Measurements from ENCODE around the gene DUSP16.
"Not testable (repeated sequence)": the region's sequence is repeated elsewhere in the genome, so short reads cannot be mapped to it uniquely, and the experiment has no call there.

The DUSP16 gene

DNA sequence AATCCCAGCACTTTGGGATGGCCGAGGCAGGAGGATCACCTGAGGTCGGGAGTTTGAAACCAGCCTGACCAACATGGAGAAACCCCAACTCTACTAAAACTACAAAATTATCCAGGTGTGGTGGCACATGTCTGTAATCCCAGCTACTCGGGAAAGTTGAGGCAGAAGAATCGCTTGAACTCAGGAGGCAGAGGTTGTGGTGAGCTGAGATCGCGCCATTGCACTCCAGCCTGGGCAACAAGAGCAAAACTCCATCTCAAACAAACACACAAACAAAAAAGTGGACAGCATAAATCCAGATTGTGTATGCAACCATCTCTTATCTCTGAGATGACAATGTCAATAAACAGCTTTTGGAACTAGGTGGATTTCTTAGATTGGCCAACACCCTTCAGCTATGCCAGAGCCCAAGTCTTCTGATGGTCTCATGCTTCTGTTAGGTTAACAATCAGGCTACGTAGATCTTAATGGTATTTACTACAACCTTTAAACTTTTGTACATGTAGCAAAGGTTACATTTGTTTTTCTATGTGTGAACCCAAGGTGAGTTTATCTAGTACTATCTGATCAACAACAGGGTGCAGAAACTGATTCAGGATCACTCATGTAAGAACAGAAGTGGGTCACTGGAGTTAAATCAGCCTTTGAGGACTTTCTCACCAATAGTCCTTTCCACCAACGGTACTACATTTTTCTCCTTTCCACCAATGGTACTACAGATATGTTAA lies 73.7 kb downstream of the DUSP16 start:
- DNase-seq, result no peak

DNA sequence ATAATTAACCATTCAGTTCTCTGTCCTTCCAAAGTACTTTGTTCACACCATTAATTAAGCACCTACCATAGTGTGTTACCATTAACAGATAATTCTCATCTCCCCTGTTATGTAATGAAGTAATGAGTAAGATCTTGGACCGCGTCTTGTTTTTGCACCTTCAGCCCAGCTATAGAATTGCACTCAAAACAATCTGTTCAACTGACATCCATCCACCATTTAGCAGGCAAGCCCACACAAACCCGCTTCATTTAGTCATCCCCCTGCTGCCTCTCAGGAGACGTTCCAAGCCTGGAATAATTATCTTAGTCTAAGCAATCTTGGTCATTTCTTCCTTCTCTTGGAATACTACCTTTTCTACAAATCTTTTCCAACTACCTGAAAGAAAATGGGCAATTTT lies 74.4 kb downstream of the DUSP16 start:
- DNase-seq, result no peak

DNA sequence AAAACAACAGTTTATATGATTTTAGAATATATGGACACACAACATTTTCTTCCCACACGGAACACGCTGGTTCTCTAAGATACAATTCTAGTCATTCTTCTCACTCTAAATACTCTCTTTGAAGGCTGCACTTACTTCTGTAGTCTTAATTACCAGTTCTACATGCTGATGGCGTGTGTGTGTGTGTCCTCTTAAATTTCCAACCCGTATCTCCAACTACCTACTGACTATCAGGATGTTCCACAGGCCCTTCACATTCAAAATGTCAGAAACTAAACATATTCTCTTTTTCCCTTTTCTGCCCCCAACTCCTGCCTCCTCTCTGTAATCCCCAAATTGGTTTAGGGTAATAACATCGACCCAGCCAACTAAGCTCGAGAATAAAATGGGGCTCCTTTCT lies 75.2 kb downstream of the DUSP16 start:
- no peak for DNase-seq

DNA sequence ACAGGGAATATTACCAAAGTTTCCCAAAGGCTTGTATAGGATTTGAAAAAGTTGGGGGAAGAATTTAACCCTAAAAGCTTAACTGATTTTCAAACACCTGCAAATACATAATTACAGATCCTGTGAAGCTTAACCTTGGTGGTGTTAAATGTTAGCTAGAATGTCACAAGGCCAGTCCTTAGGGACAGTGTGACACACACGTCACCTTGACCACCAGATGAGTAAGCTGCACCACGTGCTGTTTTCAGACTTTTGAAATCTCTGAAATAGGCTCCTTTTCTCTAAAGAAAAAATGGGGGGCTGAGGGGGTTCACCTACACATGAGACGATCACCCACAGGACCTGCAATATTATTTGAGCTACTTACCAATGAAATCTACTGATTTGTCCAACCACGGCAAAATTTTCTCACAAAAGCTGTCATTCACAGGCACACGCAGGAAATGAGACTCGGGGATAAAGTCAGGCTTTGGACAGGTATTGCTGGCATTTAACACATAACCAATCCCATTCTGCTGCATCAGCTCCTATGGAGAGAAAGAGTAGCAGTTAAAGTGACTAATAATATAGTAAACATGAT lies 75.9 kb downstream of the DUSP16 start:
- DNase-seq, result no peak

DNA sequence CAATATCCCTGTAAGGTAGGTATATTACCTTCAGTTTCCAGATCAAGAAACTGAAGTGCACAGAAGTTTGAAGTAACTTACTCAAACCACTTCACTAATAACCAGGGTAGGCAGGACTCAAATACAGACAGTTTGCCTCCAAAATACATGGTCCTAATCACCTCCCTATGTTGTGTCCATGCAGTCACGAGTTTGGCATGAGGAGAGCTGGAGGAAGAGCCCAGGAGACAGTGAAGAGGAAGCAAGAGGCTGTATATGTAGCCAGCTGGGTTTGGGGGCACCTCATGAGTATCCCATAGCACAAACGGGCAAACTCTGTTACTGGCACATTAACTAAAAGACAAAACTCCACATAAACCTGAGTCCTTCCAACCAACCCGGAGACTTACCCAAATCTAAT lies 79.2 kb downstream of the DUSP16 start:
- no peak for DNase-seq

DNA sequence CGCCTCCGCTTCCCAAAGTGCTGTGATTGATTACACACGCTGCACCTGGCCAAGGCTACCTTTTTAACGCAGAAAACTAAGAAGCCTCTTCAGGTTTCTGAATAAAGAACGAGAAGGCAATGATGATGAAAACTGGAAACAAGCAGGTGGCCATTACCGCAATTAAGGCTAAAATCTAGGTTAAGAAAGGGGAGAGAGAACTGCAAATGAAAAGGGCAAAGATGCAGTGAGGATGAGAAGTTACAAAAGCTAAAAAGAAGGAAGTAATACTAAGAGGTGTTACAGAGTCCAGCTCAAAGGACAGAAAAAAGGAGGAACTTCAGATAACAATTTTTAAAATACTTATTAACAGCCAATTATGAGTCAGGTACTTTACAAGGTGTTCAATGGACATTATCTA lies 79.7 kb downstream of the DUSP16 start:
- no peak for DNase-seq

DNA sequence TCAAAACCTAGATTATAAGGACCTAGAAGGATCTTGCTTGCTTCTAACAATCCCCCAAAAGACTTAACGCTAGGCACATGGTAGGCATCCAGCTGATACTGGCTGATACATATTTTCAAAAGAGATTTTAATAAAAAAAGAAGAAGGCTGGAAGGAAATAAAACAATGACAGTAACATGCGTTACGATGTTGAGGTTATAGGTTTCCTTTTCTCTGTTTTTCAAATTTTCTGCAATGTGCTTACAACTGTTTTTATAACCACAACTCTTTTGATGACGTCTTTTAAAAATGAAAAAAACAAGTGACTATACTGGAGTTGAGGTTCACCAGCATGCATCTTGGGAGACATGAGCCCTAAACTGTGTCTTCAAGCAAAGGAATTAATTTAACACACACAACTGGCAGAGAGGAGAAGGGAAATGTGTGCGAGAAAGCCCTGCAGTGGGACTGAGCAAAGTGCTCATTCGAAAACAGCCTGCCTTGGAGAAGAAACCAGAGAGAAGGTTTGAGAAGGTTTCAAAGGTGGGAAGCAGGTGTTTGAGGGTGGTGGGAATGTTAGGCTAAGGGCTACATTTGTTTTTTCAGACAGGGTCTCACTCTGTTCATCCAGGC lies 80.4 kb downstream of the DUSP16 start:
- DNase-seq, result no peak

DNA sequence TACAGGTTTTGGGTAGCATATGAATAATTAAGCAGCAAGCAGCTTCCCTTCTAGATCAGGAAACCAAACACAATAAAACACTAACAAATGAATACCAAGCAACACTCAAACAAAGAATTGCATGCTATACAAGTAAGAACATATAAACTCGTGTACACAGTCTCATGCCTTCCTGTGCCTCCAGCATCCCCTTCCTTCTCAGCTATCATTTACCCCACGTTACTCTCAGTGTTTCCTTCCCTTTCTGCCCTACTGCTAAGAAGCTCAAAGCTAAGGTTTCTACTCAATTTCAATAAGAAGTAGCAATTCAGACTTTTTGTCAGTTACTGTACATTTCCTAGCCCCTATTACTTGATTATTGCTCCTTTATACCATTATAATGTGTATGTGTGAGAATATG lies 81.0 kb downstream of the DUSP16 start:
- DNase-seq, result no peak

DNA sequence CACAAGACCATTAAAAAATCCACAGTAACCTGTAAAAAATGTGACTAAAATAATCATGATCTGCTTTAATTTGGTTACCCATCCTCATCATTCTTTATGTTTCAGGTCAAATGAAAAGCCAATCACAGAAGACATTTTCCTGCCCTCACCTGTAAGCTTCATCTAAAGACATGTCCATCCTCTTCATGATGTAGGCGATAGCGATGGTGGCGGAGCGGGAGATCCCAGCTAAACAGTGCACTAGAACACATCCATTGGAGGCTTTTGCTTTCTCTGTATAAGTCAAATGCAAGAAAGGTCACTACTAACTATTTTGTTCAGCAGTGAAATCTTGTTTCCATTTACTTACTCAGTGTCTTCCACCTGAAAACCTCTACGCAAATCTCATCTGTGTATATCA lies 82.6 kb downstream of the DUSP16 start:
- no peak for DNase-seq

DNA sequence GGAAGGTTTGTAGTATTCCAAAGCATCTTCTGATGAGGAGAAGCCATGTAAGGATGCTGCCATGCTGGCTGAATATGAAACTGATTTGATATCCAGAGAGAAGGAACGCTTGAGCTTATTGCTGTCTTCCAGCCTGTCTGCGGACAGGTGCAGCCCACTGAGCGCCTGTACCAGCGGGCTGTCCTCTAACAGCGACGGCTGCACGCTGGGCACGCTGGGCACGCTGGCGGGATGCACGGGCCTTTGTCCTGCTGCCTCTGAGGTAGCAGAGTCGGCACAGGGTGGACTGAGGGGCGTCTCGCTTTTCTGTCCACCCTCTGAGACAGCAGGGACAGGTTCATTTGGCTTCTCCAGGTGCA lies 85.2 kb downstream of the DUSP16 start:
- no peak for DNase-seq

DNA sequence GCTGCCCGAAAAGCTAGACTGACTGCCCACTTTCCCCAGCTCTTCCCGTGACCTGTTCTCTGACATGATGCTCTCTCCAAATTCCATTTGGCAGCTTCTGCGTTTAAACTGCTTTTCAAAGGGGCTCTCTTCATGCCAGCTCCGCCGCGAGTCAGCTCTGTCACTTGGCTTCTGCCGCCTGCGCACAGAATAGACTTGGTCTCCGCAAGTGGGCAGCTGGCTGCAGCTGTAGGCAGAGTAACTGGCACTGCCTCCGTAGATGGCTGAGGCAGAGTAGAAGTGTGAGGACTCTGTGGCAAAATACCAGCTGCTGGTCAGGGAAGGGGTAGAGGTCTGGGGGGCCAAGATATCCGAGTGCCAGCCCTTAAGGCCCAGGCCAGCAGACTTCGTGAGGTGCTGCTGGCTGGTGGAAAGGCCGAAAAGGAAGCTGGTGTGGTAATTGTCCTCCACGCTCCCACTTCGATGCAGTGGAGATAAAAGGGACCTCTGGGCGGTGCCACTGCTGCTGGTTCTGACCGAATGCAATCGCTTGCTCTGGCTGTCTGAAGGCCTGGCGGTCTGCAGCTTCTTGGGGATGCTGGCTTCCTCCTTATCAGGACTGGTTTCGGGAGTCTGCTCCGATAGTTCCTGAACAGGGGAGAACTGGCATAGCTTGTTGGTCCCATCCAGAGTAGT lies 85.7 kb downstream of the DUSP16 start:
- DNase-seq, result no peak

DNA sequence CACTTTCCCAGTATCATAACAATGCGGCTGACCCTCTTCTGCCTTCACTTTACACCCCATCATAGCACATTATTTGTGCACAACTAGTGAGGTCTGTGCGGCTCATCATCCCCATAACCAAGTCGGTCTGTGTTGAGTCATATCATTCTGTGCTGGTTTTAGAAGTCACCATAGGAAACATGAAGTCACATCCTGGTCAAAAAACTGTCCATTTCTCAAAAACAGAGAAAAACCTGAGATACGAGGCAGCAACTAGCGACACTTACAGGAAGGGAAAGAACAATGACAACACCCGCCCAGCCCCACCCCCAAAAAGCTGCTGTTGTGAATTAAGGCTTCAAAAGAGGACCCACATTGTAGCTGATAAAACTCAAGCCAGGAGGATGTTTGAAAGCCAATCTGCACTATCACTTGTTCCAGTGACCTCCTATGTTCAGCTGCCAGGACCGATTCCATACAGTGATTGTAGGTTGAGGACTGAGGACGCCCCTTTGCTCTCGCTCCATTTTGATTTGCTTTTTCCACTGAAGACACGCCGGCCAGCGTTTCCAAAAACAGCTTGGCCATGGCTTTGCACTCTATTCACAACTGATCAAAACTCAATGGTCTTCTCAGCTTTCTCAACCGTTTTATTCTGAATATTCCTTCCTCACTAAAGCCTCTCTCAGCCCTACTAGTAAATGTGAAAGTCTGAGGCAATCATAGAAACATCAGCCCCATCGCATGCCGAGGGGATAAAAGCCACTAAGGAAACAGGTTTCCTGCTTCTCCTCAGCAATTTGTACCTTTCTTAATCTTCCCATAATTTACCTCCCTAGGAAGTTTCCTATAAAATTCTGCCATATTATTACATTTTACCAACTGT lies 87.5 kb downstream of the DUSP16 start:
- no peak for DNase-seq

DNA sequence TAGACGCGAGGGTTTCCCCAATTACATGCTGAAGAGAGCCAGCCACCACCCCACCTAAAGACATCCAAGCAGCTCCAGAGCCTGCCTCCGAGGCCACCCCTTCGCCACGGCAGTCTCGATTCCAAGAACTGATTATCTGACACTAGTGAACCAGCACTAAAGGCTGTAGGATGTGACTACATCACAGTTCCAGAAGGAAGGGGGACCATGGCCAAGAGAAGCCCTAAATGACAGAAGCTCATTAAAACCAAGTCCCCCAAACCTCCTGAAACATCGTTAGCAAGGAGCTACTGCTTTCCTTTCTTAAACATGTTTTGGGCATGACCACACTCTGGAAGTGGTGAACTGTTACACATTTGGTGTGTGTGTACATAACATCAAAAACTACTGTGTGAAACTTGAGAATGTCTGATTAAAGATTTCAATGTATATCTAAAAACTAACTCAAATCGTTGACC lies 88.2 kb downstream of the DUSP16 start:
- no peak for DNase-seq

DNA sequence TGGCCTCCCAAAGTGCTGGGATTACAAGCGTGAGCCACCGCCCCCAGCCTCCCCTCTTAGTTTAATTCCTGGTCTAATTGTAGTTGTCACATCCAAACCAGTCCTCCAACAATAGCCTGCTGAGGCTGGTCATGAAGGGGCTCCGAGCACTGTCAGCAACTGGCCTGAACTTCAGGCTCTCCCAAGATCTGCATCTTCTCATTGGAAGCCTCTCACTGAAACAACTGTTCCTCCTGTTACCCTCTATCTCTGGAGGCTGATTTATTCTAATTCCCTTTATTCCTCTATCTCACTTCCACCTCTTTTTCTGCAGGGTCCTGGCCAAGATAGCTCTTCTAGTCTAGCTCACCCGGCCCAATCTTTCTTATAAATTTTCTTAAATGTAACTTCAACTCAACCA lies 89.4 kb downstream of the DUSP16 start:
- DNase-seq, result no peak

DNA sequence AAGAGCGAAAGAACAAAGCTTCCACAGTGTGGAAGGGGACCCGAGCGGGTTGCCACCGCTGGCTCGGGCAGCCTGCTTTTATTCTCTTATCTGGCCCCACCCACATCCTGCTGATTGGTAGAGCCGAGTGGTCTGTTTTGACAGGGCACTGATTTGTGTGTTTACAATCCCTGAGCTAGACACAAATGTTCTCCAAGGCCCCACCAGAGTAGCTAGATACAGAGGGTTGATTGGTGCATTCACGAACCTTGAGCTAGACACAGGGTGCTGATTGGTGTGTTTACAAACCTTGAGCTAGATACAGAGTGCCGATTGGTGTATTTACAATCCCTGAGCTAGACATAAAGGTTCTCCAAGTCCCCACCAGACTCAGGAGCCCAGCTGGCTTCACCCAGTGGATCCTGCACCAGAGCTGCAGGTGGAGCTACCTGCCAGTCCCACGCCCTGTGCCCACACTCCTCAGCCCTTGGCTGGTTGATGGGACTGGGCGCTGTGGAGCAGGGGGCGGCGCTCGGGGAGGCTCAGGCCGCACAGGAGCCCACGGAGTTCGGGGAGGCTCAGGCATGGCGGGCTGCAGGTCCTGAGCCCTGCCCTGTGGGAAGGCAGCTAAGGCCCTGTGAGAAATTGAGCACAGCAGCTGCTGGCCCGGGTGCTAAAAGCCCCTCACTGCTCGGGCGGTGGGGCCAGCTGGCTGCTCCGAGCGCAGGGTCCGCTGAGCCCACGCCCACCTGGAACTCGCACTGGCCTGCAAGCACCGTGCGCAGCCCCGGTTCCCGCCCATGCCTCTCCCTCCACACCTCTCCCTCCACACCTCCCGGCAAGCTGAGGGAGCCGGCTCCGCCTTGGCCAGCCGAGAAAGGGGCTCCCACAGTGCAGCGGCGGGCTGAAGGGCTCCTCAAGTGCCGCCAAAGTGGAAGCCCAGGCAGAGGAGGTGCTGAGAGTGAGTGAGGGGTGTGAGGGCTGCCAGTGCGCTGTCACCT lies 90.4 kb downstream of the DUSP16 start:
- DNase-seq, result not testable (repeated sequence)

DNA sequence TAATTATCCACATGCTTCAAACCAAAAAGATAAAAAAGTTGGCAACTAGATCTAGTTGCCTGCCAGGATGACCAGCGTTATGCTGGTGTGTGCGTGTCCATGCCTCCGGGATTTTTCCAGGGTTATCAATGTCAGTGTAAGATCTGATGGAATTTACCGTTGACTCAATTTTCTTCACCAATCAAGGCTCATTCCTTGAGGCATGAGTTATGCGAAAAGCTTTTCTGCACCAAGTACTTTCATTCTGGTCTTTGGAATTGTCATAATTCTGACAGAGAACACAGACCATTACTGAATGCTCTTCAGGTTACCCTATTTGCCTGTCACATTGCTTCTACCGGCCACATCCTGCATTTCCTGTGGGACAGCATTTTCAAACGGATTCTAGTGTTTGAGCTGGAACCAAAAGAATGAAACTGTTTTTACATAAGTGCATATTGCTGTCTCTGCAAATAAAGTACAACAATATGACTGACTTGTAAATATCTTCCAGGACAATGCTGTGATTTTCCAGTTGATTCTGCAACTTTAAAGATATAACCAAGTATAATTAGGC lies 91.8 kb downstream of the DUSP16 start:
- DNase-seq, result no peak

DNA sequence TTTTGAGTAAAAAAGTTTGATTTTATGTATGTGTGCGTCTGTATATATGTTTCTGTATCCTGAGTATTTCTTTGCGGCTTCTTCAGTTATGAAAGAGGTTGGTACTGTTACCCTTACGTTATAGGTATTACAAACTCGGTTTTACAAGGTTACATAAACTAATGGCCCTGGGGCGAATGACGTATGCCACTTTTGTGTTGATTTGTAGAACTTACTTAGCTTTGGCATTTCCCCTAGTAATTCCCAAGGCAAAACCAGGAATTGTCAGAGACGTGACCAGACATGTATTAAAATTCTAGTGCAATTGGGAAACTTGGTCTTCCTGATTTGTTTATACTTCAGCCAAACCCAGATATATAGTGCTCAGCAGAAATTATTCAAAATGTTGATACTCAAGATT lies 93.3 kb downstream of the DUSP16 start:
- DNase-seq, result no peak

DNA sequence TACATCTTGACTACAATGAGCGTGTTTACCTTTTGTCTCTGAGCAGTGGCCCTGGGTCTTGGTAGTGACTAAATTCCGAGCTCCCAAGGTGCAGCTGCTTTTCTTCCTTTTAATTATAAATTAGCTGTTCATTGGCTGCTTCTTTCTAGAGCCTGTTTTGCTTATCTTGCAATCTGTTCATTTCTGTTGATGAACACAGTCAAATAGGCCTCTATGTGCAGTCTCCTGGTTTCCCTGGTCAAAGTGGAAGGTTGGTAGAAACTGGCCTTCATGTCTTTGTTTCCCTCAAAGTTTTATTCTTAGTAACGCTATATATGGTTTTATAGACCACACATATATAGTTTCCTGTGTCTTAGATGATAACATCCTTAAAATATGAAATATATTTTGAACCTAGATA lies 94.1 kb downstream of the DUSP16 start:
- DNase-seq, result no peak

DNA sequence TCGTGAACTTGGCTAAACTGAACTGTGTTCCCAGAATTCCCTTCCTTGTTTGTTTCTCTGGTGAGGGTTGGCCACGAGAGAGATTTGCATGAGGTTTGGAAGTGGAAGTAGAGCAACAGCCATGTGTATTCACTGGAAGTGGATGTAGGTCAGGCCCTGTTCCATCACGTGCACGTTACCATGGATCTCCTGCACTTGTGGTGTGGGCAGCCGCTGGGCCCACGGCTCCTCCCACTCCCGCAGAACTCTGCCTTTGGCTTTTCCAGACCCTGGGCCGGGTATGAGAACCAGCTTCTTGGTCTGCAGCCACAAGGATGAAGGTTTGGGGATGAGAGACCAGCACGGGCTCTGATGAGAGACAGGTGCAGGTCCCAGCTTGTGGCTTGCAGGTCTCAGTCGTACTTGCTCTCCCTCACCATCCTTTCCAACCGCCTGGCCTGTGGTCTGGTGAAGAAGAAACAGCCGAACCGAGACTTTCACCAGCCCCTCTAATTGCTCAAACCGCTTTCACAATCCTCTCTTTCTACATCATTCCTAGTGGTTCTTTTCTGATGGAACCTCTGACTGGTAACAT lies 94.9 kb downstream of the DUSP16 start:
- no peak for DNase-seq

DNA sequence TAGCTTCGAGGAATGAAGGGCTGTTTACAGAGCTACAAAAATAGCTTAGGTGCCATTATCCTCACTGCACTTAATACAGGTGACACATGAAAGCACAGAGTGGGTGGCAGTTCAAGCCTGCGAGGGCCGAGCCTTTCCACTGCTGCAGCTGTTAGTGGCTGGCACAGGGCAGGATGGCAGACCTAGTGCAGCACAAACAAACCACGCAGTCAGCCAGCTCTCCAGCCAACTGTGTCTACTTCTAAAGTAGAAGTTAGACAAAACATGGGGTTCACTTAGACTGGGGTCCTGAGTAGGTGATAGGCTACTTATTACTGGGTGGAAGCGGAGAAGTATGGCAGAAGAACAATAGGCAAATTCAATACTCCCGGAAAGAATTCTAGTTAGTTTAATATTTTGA lies 95.4 kb downstream of the DUSP16 start:
- no peak for DNase-seq

DNA sequence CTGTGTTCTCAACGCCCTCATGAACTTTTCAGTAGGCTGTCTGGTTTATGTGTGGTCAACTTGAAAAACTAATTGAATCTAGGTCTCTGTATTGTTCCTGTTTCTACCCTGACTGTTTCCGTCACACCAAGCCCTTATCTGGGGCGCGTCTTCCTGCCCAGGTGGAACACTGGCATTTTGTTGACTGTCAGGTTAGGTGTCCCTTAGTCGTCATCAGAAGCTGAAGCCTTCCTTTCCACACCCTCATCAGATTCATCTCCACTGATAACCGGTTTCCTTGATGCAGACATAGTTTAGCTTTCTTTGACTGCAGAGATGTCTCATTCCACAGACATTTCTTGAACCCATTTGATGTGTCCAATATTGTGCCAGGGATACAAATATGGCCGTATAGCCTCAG lies 96.5 kb downstream of the DUSP16 start:
- DNase-seq, result no peak

All from NCI-H524 treated with DMSO at 0.1 percent for 48 hours (cell line).